Measurements from ENCODE around the gene NR2C2.

The NR2C2 gene

DNA sequence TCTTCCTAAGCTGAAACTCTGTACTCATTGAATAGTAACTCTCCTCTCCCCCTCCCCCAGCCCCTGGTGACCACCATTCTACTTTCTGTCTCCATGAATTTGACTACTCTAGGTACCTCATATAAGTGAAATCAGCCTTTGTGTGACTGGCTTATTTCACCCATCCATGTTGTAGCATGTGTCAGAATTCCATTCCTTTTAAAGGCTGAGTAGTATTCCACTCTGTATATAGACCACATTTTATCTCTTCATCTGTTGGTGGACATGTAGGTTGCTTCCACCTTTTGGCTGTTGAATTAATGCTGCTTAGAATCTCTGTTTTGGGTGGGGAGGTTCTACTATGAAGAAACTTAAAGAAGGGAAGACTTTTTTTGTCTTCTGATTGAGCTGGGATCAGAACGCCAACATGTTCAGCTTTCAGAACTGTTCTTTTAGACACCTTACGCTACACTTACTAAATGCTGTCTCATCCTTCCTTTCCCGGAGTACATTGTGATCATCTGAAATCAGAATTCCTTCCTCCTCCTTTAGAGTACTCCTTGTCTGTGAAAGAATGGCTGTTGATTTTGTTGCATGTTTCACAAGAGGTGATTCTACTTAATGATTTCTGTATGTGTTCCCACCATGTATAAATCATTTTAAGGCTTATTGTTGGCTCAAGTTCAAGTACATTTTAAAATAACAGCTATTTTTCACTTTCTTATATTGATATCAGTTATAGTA is 67.4 kb downstream of the NR2C2 start:
- no peak overlapping the region for H3K9ac ChIP-seq (ENCODE audit: low read length)
- peaks cover 6% of the 10 kb centered on the region for H3K36me3 ChIP-seq (ENCODE audit: control insufficient read depth, insufficient read depth, low read length)
- H3K4me1 ChIP-seq (ENCODE audit: control insufficient read depth, insufficient read depth, low read length): no peaks in the 10 kb centered on the region
- no peak overlapping the region for H3K4me3 ChIP-seq (ENCODE audit: low read length)
- H3K27me3 ChIP-seq (ENCODE audit: control insufficient read depth, insufficient read depth, low read length): no peaks in the 10 kb centered on the region
- H3K9me3 ChIP-seq (ENCODE audit: control insufficient read depth, low read length): no peaks in the 10 kb centered on the region

DNA sequence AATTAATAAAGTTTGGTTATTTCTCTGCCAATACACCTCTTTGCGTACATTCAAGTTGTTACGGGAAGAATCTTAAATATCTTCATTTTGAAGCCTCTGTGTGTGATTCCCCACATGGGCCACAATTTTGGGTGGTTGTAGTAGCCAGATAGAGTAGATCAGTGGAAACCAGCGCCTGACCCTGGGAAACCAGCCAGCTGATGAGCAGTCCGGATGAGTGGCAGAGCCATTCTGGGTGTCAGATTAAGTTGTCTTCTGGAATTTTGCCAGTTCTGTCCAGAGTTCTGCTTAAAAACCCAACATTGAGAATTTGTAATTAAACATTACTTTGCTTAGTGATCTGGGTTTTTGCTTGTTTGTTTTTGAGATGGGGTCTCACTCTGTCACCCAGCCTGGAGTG is 68.1 kb downstream of the NR2C2 start:
- no peak overlapping the region for H3K9ac ChIP-seq (ENCODE audit: low read length)
- no peaks in the 10 kb centered on the region for H3K4me1 ChIP-seq (ENCODE audit: control insufficient read depth, insufficient read depth, low read length)
- H3K36me3 ChIP-seq (ENCODE audit: control insufficient read depth, insufficient read depth, low read length): peaks cover 6% of the 10 kb centered on the region
- no peaks in the 10 kb centered on the region for H3K9me3 ChIP-seq (ENCODE audit: control insufficient read depth, low read length)
- H3K27me3 ChIP-seq (ENCODE audit: control insufficient read depth, insufficient read depth, low read length): no peaks in the 10 kb centered on the region
- H3K4me3 ChIP-seq (ENCODE audit: low read length): no peak overlapping the region

DNA sequence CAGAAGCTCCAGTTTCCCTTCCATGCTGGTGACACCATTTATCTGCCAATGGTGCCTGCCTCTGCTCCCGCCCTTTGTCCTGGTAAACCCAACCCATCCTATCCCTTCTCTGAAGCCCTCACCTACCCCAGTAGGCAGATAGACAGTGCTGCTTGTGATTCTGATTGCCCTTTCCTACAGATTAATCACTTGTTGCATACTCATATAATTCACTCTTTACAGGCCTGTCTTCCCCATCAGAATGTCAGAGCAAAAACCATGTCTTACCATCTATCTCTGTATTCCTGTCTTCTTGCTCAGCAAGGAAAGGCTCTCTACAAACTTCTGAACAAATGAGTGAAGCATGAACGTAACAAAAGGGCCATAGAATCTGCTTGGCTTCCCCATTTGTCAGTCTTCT is 69.8 kb downstream of the NR2C2 start:
- peaks cover 15% of the 10 kb centered on the region for H3K36me3 ChIP-seq (ENCODE audit: control insufficient read depth, insufficient read depth, low read length)
- no peak overlapping the region for H3K9ac ChIP-seq (ENCODE audit: low read length)
- H3K27me3 ChIP-seq (ENCODE audit: control insufficient read depth, insufficient read depth, low read length): no peaks in the 10 kb centered on the region
- no peaks in the 10 kb centered on the region for H3K9me3 ChIP-seq (ENCODE audit: control insufficient read depth, low read length)
- no peaks in the 10 kb centered on the region for H3K4me1 ChIP-seq (ENCODE audit: control insufficient read depth, insufficient read depth, low read length)
- no peak overlapping the region for H3K4me3 ChIP-seq (ENCODE audit: low read length)

DNA sequence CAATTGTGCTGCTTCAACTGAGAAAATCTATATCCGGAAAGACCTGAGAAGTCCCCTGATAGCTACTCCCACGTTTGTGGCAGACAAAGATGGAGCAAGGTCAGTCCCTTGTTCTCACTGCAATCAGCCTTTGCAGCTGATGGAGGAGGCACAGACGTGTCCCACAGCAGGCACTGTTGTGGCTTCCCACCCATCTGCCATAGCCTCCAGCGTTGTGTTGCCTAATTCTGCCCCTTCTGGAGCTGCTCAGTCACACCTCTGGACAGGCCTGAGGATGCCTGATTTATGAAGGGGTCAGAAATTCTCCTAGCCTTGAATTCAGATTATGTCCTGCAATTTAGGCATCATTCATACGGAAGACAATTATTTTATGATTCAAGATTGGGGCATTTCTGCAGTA is 75.9 kb downstream of the NR2C2 start:
- Histone ChIP-seq H3K4me3 (ENCODE audit: low read length) (no peak overlapping the region), H3K4me1 (ENCODE audit: control insufficient read depth, insufficient read depth, low read length) (no peaks in the 10 kb centered on the region), H3K36me3 (ENCODE audit: control insufficient read depth, insufficient read depth, low read length) (peaks cover 9% of the 10 kb centered on the region), H3K9ac (ENCODE audit: low read length) (no peak overlapping the region), H3K9me3 (ENCODE audit: control insufficient read depth, low read length) (no peaks in the 10 kb centered on the region), H3K27me3 (ENCODE audit: control insufficient read depth, insufficient read depth, low read length) (no peaks in the 10 kb centered on the region)

DNA sequence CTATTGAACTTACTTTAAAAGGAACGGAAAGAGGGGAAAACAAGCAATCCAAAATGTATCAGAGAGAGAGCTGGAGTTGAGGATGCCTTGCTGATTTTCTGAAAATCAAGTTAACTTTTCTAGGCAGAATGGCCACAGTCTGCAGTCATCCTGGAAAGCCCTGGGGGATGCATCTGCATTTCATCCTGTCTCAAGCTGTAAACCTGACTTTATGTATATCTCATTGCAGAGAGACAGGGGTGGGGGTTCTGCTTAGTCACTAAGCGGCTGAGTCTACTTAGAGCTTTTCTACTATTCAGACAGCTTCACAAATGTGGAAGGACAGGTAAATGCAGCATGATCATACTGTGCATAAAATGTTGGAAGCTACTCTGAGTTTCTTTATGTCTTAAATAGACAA is 76.3 kb downstream of the NR2C2 start:
- H3K4me3 ChIP-seq (ENCODE audit: low read length): no peak overlapping the region
- no peak overlapping the region for H3K9ac ChIP-seq (ENCODE audit: low read length)
- no peaks in the 10 kb centered on the region for H3K9me3 ChIP-seq (ENCODE audit: control insufficient read depth, low read length)
- peaks cover 9% of the 10 kb centered on the region for H3K36me3 ChIP-seq (ENCODE audit: control insufficient read depth, insufficient read depth, low read length)
- H3K4me1 ChIP-seq (ENCODE audit: control insufficient read depth, insufficient read depth, low read length): no peaks in the 10 kb centered on the region
- H3K27me3 ChIP-seq (ENCODE audit: control insufficient read depth, insufficient read depth, low read length): no peaks in the 10 kb centered on the region

DNA sequence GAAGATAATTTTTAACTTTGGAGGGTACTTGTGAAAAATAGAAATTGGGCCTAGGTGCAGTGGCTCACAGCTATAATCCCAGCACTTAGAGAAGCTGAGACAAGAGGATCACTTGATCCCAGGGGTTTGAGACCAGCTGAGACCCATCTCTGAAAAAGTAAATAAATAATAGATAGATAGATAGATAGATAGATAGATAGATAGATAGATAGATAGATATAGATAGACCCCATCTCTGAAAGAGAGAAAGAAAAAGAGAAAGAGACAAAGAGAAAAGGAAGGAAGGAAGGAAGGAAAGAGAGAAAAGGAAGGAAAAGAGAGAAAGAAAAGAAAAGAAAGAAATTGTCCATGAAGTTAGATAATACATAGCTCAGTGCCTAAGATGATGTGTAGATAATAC is 82.2 kb downstream of the NR2C2 start:
- H3K27me3 ChIP-seq (ENCODE audit: control insufficient read depth, insufficient read depth, low read length): no peaks in the 10 kb centered on the region
- H3K4me1 ChIP-seq (ENCODE audit: control insufficient read depth, insufficient read depth, low read length): no peaks in the 10 kb centered on the region
- no peak overlapping the region for H3K4me3 ChIP-seq (ENCODE audit: low read length)
- H3K36me3 ChIP-seq (ENCODE audit: control insufficient read depth, insufficient read depth, low read length): peaks cover 17% of the 10 kb centered on the region
- no peaks in the 10 kb centered on the region for H3K9me3 ChIP-seq (ENCODE audit: control insufficient read depth, low read length)
- H3K9ac ChIP-seq (ENCODE audit: low read length): no peak overlapping the region

DNA sequence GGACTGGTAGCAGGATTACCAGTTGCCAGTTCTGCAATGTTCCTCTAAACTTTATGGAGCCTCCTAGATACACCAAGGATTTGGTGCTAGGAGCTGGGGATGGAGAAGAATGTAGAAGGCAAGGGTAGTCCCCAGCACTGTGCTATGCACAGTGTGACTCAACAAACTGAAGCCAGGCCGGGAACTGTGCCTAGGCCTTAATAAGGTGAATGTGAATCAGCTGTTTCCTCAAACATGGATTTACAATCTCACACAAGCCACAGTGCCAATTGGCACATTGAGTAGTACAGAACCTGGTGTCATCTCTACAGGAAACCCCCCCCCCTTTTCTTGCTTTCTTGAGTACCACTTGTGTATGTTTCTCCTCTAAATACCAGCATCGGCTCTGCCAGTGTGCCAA is 85.3 kb downstream of the NR2C2 start:
- no peak overlapping the region for H3K4me3 ChIP-seq (ENCODE audit: low read length)
- H3K9ac ChIP-seq (ENCODE audit: low read length): no peak overlapping the region
- no peaks in the 10 kb centered on the region for H3K9me3 ChIP-seq (ENCODE audit: control insufficient read depth, low read length)
- H3K36me3 ChIP-seq (ENCODE audit: control insufficient read depth, insufficient read depth, low read length): peaks cover 17% of the 10 kb centered on the region
- H3K4me1 ChIP-seq (ENCODE audit: control insufficient read depth, insufficient read depth, low read length): no peaks in the 10 kb centered on the region
- no peaks in the 10 kb centered on the region for H3K27me3 ChIP-seq (ENCODE audit: control insufficient read depth, insufficient read depth, low read length)

DNA sequence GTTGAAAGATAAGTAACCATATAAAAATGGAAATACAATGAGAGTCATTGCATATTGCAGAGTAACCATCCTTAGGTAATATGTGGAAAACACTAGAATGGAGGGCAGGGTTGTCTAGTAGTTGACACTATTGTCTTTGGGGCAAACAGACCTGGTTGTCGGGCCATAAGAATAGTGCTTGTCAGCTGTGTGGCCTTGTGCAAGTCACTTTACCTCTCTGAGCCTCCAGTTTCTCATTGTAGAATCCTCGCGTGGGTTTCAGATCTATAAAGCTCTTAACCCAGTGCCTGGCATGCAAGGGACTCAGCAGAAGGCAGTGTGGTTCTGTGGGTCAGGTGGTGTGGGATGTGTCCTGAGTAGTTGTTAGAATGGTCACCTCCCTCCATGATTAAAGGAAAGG is 85.7 kb downstream of the NR2C2 start:
- no peak overlapping the region for H3K4me3 ChIP-seq (ENCODE audit: low read length)
- H3K36me3 ChIP-seq (ENCODE audit: control insufficient read depth, insufficient read depth, low read length): peaks cover 17% of the 10 kb centered on the region
- no peak overlapping the region for H3K9ac ChIP-seq (ENCODE audit: low read length)
- H3K27me3 ChIP-seq (ENCODE audit: control insufficient read depth, insufficient read depth, low read length): no peaks in the 10 kb centered on the region
- no peaks in the 10 kb centered on the region for H3K4me1 ChIP-seq (ENCODE audit: control insufficient read depth, insufficient read depth, low read length)
- H3K9me3 ChIP-seq (ENCODE audit: control insufficient read depth, low read length): no peaks in the 10 kb centered on the region

DNA sequence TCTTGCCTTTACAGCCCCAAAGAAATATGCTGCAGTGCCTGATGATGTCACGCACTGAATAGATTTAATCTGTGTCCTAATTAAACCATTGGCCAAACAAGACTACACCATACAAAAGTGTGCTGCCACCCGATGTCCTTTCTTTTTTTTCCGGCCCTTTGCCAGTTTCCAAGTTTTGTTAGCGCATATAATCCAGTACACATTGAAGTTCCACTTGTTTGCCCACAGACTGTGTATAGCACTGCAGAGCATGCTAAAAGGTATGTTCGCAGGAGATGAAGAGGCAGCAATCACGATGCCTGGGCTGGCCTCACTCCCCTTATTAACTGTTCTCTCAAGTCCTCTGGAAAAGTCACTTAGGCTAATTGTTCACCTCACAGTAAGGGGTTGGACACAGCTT is 90.9 kb downstream of the NR2C2 start:
- Histone ChIP-seq H3K9ac (ENCODE audit: low read length) (no peak overlapping the region), H3K4me3 (ENCODE audit: low read length) (no peak overlapping the region), H3K4me1 (ENCODE audit: control insufficient read depth, insufficient read depth, low read length) (no peaks in the 10 kb centered on the region), H3K9me3 (ENCODE audit: control insufficient read depth, low read length) (no peaks in the 10 kb centered on the region), H3K36me3 (ENCODE audit: control insufficient read depth, insufficient read depth, low read length) (peaks cover 9% of the 10 kb centered on the region), H3K27me3 (ENCODE audit: control insufficient read depth, insufficient read depth, low read length) (no peaks in the 10 kb centered on the region)

DNA sequence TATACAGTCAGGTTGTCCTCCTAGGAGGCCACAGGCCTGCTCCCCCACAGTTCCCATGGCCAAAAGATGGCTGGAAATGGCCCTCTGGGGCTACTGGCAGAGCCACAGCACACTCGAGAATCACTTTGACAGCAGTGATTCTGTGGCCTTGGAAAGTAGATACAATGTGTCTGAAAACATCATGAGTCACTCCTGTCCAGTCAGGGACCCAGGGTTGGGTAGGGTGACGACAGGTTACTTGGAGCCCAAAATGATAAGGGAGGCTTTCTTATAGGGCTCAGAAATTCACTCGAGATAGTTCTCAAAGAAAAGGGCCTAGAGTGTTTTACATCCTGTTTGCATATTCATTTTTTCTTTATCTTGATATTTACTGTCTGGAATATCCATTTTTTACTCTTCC is 93.5 kb downstream of the NR2C2 start:
- H3K27me3 ChIP-seq (ENCODE audit: control insufficient read depth, insufficient read depth, low read length): no peaks in the 10 kb centered on the region
- H3K4me3 ChIP-seq (ENCODE audit: low read length): no peak overlapping the region
- no peaks in the 10 kb centered on the region for H3K4me1 ChIP-seq (ENCODE audit: control insufficient read depth, insufficient read depth, low read length)
- H3K36me3 ChIP-seq (ENCODE audit: control insufficient read depth, insufficient read depth, low read length): peaks cover 5% of the 10 kb centered on the region
- no peaks in the 10 kb centered on the region for H3K9me3 ChIP-seq (ENCODE audit: control insufficient read depth, low read length)
- H3K9ac ChIP-seq (ENCODE audit: low read length): no peak overlapping the region

DNA sequence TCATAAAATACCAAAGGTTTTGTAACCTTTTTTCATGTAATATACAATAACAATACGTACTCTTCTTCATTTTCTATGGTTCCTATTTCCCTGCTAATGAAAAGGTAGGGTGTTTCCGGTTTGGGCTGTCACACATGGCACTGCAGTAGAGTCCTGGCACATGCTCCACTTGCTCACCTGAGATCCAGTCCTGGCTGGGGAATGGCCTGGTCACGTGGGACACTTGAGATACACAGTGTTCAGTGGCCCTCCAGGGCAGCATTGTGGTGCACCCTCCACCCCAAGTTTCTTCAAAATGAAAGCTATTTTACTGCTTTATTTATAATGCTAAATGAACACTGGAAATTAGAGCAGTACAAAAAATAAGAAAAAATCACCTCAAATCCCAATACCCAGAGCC is 94.6 kb downstream of the NR2C2 start:
- Histone ChIP-seq H3K9ac (ENCODE audit: low read length) (no peak overlapping the region), H3K36me3 (ENCODE audit: control insufficient read depth, insufficient read depth, low read length) (peaks cover 5% of the 10 kb centered on the region), H3K9me3 (ENCODE audit: control insufficient read depth, low read length) (no peaks in the 10 kb centered on the region), H3K4me3 (ENCODE audit: low read length) (no peak overlapping the region), H3K4me1 (ENCODE audit: control insufficient read depth, insufficient read depth, low read length) (no peaks in the 10 kb centered on the region), H3K27me3 (ENCODE audit: control insufficient read depth, insufficient read depth, low read length) (no peaks in the 10 kb centered on the region)

DNA sequence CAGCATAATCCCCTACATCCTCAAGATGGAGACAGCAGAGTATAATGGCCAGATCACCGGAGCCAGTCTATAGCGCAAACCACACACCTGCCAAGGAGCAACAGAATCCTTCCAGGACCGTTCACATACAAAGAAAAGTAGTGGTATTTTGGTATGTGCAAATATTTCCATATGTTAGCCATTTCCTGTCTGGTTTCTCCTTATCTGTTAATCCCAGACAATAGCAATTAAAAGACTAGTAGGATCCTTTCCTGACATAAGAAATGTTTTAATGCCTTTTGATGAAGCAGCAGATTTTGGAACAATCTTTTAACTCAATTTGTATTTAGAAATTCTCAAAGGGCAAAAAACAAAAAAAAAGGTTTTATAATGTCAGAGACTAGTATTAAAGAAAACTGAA is 95.6 kb downstream of the NR2C2 start:
- H3K4me3 ChIP-seq (ENCODE audit: low read length): no peak overlapping the region
- no peak overlapping the region for H3K9ac ChIP-seq (ENCODE audit: low read length)
- H3K9me3 ChIP-seq (ENCODE audit: control insufficient read depth, low read length): no peaks in the 10 kb centered on the region
- no peaks in the 10 kb centered on the region for H3K4me1 ChIP-seq (ENCODE audit: control insufficient read depth, insufficient read depth, low read length)
- H3K27me3 ChIP-seq (ENCODE audit: control insufficient read depth, insufficient read depth, low read length): no peaks in the 10 kb centered on the region
- peaks cover 5% of the 10 kb centered on the region for H3K36me3 ChIP-seq (ENCODE audit: control insufficient read depth, insufficient read depth, low read length)
